Ovary (tissue), 3 donors: ENCODE results near the gene ETFA.

ENCODE experiments used
- EP300 ChIP-seq: sonication (generic); formaldehyde crosslinking; IDR thresholded peaks from one replicate; pipeline ENCODE4 v1.6.1; 2017; ENCODE audit warnings: antibody characterized with exemption
- POLR2A ChIP-seq: fragments of 450-650 bp; IDR thresholded peaks from one replicate; pipeline ENCODE4 v1.6.1; 2017; ENCODE audit warnings: antibody characterized with exemption, mild to moderate bottlenecking, moderate library complexity
- TF ChIP-seq, protein P1 (sequence below), 3 donors: fragments of 450-650 bp in 2 of 3; fragments of 200-600 bp in 1 of 3; IDR thresholded peaks; one replicate each; pipeline versions ENCODE4 v1.5.1 to v1.8.0; 2016 to 2022; ENCODE audit warnings: antibody characterized with exemption in 3 of 3, mild to moderate bottlenecking in 1 of 3
- donor health status: DM: no; HTN: no; CAD: no.

DNA sequence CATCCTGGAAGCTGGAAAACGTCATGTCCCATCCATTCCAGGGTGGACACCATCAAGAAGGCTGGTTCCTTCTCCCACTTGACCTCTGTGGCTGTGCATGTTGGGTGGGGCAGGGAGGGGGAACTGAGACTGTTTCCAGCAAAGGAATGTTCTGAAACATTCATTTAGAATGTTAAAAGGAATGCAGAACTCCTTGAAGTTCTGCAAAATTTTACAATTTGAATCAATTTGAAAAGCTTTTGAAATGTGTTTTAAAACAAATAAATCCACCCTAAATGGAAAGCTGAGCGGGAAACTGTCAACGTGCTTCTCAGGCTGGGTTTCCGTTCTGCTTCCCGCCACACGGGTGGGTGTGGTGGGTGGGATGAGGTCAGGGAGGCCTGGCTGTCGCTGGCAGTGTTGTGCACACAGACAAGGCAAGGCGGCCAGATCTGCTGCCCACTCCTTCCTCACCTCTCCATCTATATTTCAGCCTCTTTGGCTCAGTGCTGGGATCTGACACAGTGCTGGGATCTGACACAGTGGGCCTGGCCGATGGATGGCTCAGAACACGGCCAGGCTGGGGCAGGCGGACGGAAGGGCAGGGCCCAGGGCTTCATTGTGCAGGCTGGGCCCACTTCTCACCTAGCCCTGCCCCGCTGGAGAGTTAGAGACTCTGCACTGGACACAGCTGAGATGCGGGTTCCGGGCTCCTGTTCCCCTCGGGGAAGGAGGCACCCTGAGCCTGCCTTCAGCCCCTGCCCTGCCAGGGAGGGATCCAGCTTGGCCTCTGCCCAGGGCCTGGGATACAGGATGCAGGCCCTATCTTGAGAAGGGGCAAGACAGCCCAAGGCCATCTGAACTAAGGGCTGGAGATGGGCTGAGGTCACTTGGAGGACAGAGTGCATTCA, 141.1 kb downstream of the ETFA start:
- TF ChIP-seq, protein P1, sequence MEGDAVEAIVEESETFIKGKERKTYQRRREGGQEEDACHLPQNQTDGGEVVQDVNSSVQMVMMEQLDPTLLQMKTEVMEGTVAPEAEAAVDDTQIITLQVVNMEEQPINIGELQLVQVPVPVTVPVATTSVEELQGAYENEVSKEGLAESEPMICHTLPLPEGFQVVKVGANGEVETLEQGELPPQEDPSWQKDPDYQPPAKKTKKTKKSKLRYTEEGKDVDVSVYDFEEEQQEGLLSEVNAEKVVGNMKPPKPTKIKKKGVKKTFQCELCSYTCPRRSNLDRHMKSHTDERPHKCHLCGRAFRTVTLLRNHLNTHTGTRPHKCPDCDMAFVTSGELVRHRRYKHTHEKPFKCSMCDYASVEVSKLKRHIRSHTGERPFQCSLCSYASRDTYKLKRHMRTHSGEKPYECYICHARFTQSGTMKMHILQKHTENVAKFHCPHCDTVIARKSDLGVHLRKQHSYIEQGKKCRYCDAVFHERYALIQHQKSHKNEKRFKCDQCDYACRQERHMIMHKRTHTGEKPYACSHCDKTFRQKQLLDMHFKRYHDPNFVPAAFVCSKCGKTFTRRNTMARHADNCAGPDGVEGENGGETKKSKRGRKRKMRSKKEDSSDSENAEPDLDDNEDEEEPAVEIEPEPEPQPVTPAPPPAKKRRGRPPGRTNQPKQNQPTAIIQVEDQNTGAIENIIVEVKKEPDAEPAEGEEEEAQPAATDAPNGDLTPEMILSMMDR (IDR thresholded peaks at IDR 0.05) = no peak
- no peak for TF ChIP-seq POLR2A
- no peak for TF ChIP-seq EP300
